Small intestine (tissue), 7 donors: Measurements from ENCODE around the gene RCSD1. TPM values are rescaled to one million over a fixed set of nuclear protein-coding genes. Genes with fewer than 3 reads are reported as not detected.

Experiments
- DNase-seq, 2 donors: peaks; one replicate each; pipeline versions ENCODE4 v3.0.0 to v3.0.0-alpha.2; 2013
- FAIRE-seq: peaks from 2 replicates; lab custom pipeline; 2012; peaks lifted over from hg19 to GRCh38; lab: Jason Lieb, UNC
- H3K27ac ChIP-seq, 3 donors: one replicate each; pipeline ENCODE4 v1.5.1; 2013; ENCODE audit warnings: low read length in 2 of 3, mild to moderate bottlenecking in 2 of 3, control low read depth in 1 of 3, inconsistent platforms in 1 of 3, low read depth in 1 of 3, moderate library complexity in 1 of 3
- H3K27me3 ChIP-seq, 3 donors: one replicate each; pipeline ENCODE4 v1.6.1; 2013; ENCODE audit warnings: low read length in 3 of 3, inconsistent platforms in 1 of 3; ENCODE audit not compliant: control insufficient read depth in 3 of 3, insufficient read depth in 3 of 3
- H3K36me3 ChIP-seq, 3 donors: one replicate each; pipeline ENCODE4 v1.6.1; 2013; ENCODE audit warnings: low read length in 3 of 3, inconsistent platforms in 1 of 3, low read depth in 1 of 3, mild to moderate bottlenecking in 1 of 3, moderate library complexity in 1 of 3; ENCODE audit not compliant: control insufficient read depth in 3 of 3, insufficient read depth in 2 of 3
- H3K4me1 ChIP-seq, 3 donors: one replicate each; pipeline ENCODE4 v1.6.1; 2013; ENCODE audit warnings: low read length in 2 of 3, inconsistent platforms in 1 of 3, low read depth in 1 of 3, mild to moderate bottlenecking in 1 of 3, moderate library complexity in 1 of 3; ENCODE audit not compliant: control insufficient read depth in 3 of 3, insufficient read depth in 2 of 3
- H3K4me3 ChIP-seq, 3 donors: one replicate each; pipeline ENCODE4 v1.5.1; 2013; ENCODE audit warnings: low read length in 3 of 3, control low read depth in 1 of 3, inconsistent platforms in 1 of 3, low read depth in 1 of 3, mild to moderate bottlenecking in 1 of 3, moderate library complexity in 1 of 3
- H3K9me3 ChIP-seq, 2 donors: one replicate each; pipeline ENCODE4 v1.6.1; 2013; ENCODE audit warnings: low read depth in 1 of 2, low read length in 1 of 2; ENCODE audit not compliant: control insufficient read depth in 2 of 2, insufficient read depth in 1 of 2
- WGBS, 3 donors: extraction: QIAGEN DNeasy Blood & Tissue Kit; methylation state at CpG; one replicate each; pipeline ENCODE4 v1.1.7; 2013; 5-methylcytosine and 5-hydroxymethylcytosine counted together
- polyA plus RNA-seq, 4 donors: library from polyadenylated mRNA; stranded (reverse) in 3 of 4; unstranded in 1 of 4; fragments of 200-250 nt in 3 of 4; fragments of 120-200 nt in 1 of 4; gene quantifications; one replicate each; pipeline versions ENCODE4 v1.2.1 to v1.2.3, GENCODE V29; 2013
- donor health status: healthy with polysubstance abuse.
- donor health status: control.
- donor health status: control.
- donor health status: Bipolar disorder and iron deficiency.
- donor health status: healthy.

RCSD1 gene
- polyA plus RNA-seq, 4 donors: 2.0 to 14.1 (median 8.0) TPM

- no peaks in the 10 kb centered on the region for H3K9me3 ChIP-seq
- FAIRE-seq (no peak), DNase-seq (no peak)
- WGBS, 3 donors: 58 to 87% (median 76%) methylated on average over 3 of the region's 3 CpGs
- H3K36me3 ChIP-seq: no peaks in the 10 kb centered on the region
- peak overlapping the region in 1 of 3 donors; percentile 24 for H3K27ac ChIP-seq
- peaks cover 0 to 8% (median 0%) of the 10 kb centered on the region in 3 donors for H3K4me1 ChIP-seq
- H3K27me3 ChIP-seq: no peaks in the 10 kb centered on the region
- H3K4me3 ChIP-seq: no peak overlapping the region
These were observed 31.7 kb downstream of the RCSD1 start for GRCh38 chr1:167661527-167662426.

GRCh38 chr1:167663002-167663772, 33.2 kb downstream of the RCSD1 start:
- Histone ChIP-seq H3K27ac (peak overlapping the region in 1 of 3 donors; percentile 48), H3K9me3 (no peaks in the 10 kb centered on the region), H3K27me3 (no peaks in the 10 kb centered on the region), H3K4me3 (no peak overlapping the region), H3K36me3 (no peaks in the 10 kb centered on the region), H3K4me1 (peaks cover 0 to 7% (median 0%) of the 10 kb centered on the region in 3 donors)
- WGBS, 3 donors: 56 to 73% (median 57%) methylated on average over 8 of the region's 8 CpGs
- FAIRE-seq: no peak
- no peak for DNase-seq

DNA sequence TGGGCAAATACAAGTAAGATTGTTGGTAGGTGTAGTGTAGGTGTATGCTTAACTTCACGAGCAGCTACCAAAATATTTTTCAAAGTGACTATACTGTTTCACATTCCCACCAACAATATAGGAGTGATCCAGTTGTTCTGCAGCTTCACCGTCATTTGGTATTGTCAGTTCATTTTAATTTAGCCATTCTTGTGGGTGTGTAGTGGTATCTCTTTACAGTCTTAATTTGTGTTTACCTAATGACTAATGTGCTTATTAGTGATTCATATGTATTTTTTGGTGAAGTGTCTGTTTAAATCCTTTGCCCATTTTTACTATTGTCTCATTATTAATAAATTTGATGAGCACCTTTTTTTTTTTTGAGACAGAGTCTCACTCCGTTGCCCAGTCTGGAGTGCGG, 35.4 kb downstream of the RCSD1 start:
- Histone ChIP-seq H3K4me1 (peaks cover 0 to 8% (median 0%) of the 10 kb centered on the region in 3 donors), H3K9me3 (no peaks in the 10 kb centered on the region), H3K4me3 (no peak overlapping the region), H3K36me3 (no peaks in the 10 kb centered on the region), H3K27ac (no peak overlapping the region), H3K27me3 (no peaks in the 10 kb centered on the region)
- WGBS, 3 donors: 92 to 97% (median 92%) methylated on average over 4 of the region's 4 CpGs
- FAIRE-seq (no peak), DNase-seq (no peak)

GRCh38 chr1:167666416-167666815, 36.4 kb downstream of the RCSD1 start:
- H3K27me3 ChIP-seq: no peaks in the 10 kb centered on the region
- FAIRE-seq: no peak
- no peak overlapping the region for H3K27ac ChIP-seq
- DNase-seq: no peak
- WGBS, 3 donors: 72 to 96% (median 88%) methylated on average over 4 of the region's 4 CpGs
- no peak overlapping the region for H3K4me3 ChIP-seq
- peaks cover 0 to 8% (median 0%) of the 10 kb centered on the region in 3 donors for H3K4me1 ChIP-seq
- H3K9me3 ChIP-seq: no peaks in the 10 kb centered on the region
- H3K36me3 ChIP-seq: no peaks in the 10 kb centered on the region

GRCh38 chr1:167667536-167667935, 37.5 kb downstream of the RCSD1 start:
- no peak overlapping the region for H3K4me3 ChIP-seq
- no peaks in the 10 kb centered on the region for H3K9me3 ChIP-seq
- H3K27me3 ChIP-seq: no peaks in the 10 kb centered on the region
- DNase-seq (no peak), FAIRE-seq (no peak)
- 86 to 94% (median 92%) methylated on average over 2 of the region's 2 CpGs for WGBS, 3 donors
- H3K36me3 ChIP-seq: no peaks in the 10 kb centered on the region
- H3K4me1 ChIP-seq: peaks cover 0 to 3% (median 0%) of the 10 kb centered on the region in 3 donors
- no peak overlapping the region for H3K27ac ChIP-seq

- no peaks in the 10 kb centered on the region for H3K27me3 ChIP-seq
- no peak overlapping the region for H3K27ac ChIP-seq
- H3K4me1 ChIP-seq: peaks cover 0 to 3% (median 0%) of the 10 kb centered on the region in 3 donors
- H3K9me3 ChIP-seq: no peaks in the 10 kb centered on the region
- 82 to 93% (median 93%) methylated on average over 6 of the region's 6 CpGs for WGBS, 3 donors
- no peak for FAIRE-seq
- no peaks in the 10 kb centered on the region for H3K36me3 ChIP-seq
- no peak overlapping the region for H3K4me3 ChIP-seq
- no peak for DNase-seq
These were observed 38.1 kb downstream of the RCSD1 start for GRCh38 chr1:167668108-167668507.

GRCh38 chr1:167669209-167670124, 39.4 kb downstream of the RCSD1 start:
- Histone ChIP-seq H3K27ac (no peak overlapping the region), H3K27me3 (no peaks in the 10 kb centered on the region), H3K9me3 (no peaks in the 10 kb centered on the region), H3K4me1 (peaks cover 0 to 3% (median 0%) of the 10 kb centered on the region in 3 donors), H3K36me3 (no peaks in the 10 kb centered on the region), H3K4me3 (no peak overlapping the region)
- DNase-seq (no peak), FAIRE-seq (no peak)
- 74 to 83% (median 78%) methylated on average over 6 of the region's 6 CpGs for WGBS, 3 donors
